Measurements from ENCODE around the gene BMAL1. TPM values are rescaled to one million over a fixed set of nuclear protein-coding genes. Genes with fewer than 3 reads are reported as not detected.

BMAL1 gene
- polyA plus RNA-seq, 3 donors = 9.7 to 11.2 (median 10.3) TPM

- DNase-seq (ENCODE audit: low read depth in 3 of 3, low spot score in 2 of 3) = no peak
Measured at GRCh38 chr11:13338427-13339069, 61.0 kb downstream of the BMAL1 start.

GRCh38 chr11:13339195-13340153 lies 61.9 kb downstream of the BMAL1 start:
- DNase-seq (ENCODE audit: low read depth in 3 of 3, low spot score in 2 of 3) = no peak

- DNase-seq (ENCODE audit: low read depth in 3 of 3, low spot score in 2 of 3) = no peak
Measured at GRCh38 chr11:13341026-13341425, 63.4 kb downstream of the BMAL1 start.

GRCh38 chr11:13343067-13343466 lies 65.5 kb downstream of the BMAL1 start:
- no peak for DNase-seq (ENCODE audit: low read depth in 3 of 3, low spot score in 2 of 3)

- DNase-seq (ENCODE audit: low read depth in 3 of 3, low spot score in 2 of 3) = peak; percentile 31 to 69 (median 57)
Measured at GRCh38 chr11:13343931-13344717, 66.5 kb downstream of the BMAL1 start.

- DNase-seq (ENCODE audit: low read depth in 3 of 3, low spot score in 2 of 3) = no peak
Measured at GRCh38 chr11:13344818-13345217, 67.2 kb downstream of the BMAL1 start.

GRCh38 chr11:13346470-13346869 lies 68.9 kb downstream of the BMAL1 start:
- no peak for DNase-seq (ENCODE audit: low read depth in 3 of 3, low spot score in 2 of 3)

- no peak for DNase-seq (ENCODE audit: low read depth in 3 of 3, low spot score in 2 of 3)
Measured at GRCh38 chr11:13347901-13348300, 70.3 kb downstream of the BMAL1 start.

GRCh38 chr11:13348305-13348704 lies 70.7 kb downstream of the BMAL1 start:
- DNase-seq (ENCODE audit: low read depth in 3 of 3, low spot score in 2 of 3) = no peak

- DNase-seq (ENCODE audit: low read depth in 3 of 3, low spot score in 2 of 3) = no peak
Measured at GRCh38 chr11:13349046-13349445, 71.5 kb downstream of the BMAL1 start.

- DNase-seq (ENCODE audit: low read depth in 3 of 3, low spot score in 2 of 3) = no peak
Measured at GRCh38 chr11:13349581-13349980, 72.0 kb downstream of the BMAL1 start.

- no peak for DNase-seq (ENCODE audit: low read depth in 3 of 3, low spot score in 2 of 3)
Measured at GRCh38 chr11:13352711-13353110, 75.1 kb downstream of the BMAL1 start.

- no peak for DNase-seq (ENCODE audit: low read depth in 3 of 3, low spot score in 2 of 3)
Measured at GRCh38 chr11:13354335-13354734, 76.7 kb downstream of the BMAL1 start.

- no peak for DNase-seq (ENCODE audit: low read depth in 3 of 3, low spot score in 2 of 3)
Measured at GRCh38 chr11:13355191-13355590, 77.6 kb downstream of the BMAL1 start.

GRCh38 chr11:13357232-13357631 lies 79.6 kb downstream of the BMAL1 start:
- no peak for DNase-seq (ENCODE audit: low read depth in 3 of 3, low spot score in 2 of 3)

- no peak for DNase-seq (ENCODE audit: low read depth in 3 of 3, low spot score in 2 of 3)
Measured at GRCh38 chr11:13358596-13359270, 81.1 kb downstream of the BMAL1 start.

GRCh38 chr11:13362596-13363109 lies 85.1 kb downstream of the BMAL1 start:
- no peak for DNase-seq (ENCODE audit: low read depth in 3 of 3, low spot score in 2 of 3)

GRCh38 chr11:13364388-13364787 lies 86.8 kb downstream of the BMAL1 start:
- no peak for DNase-seq (ENCODE audit: low read depth in 3 of 3, low spot score in 2 of 3)

GRCh38 chr11:13366266-13367026 lies 88.9 kb downstream of the BMAL1 start:
- no peak for DNase-seq (ENCODE audit: low read depth in 3 of 3, low spot score in 2 of 3)

GRCh38 chr11:13367115-13367514 lies 89.5 kb downstream of the BMAL1 start:
- no peak for DNase-seq (ENCODE audit: low read depth in 3 of 3, low spot score in 2 of 3)

All from right renal cortex interstitium (tissue), 3 donors.